Smooth muscle cell (in vitro differentiated cells): ENCODE data around the gene CELF5. TPM values are rescaled to one million over a fixed set of nuclear protein-coding genes. Genes with fewer than 3 reads are reported as not detected.

ENCODE experiments used
- DNase-seq: peaks from one replicate; lab custom pipeline; 2025; ENCODE audit not compliant: unreplicated experiment; lab: John Stamatoyannopoulos, UW
- H2AFZ ChIP-seq: fragments of 200-600 bp; sonication (generic); 2 replicates; pipeline ENCODE4 v1.6.0; 2016; ENCODE audit warnings: antibody characterized with exemption, low read depth, mild to moderate bottlenecking
- H3F3A ChIP-seq: fragments of 200-600 bp; sonication (generic); 2 replicates; pipeline ENCODE4 v1.6.0; 2017; ENCODE audit warnings: antibody characterized with exemption, low read depth
- H3K27ac ChIP-seq: fragments of 200-600 bp; sonication (generic); 2 replicates; pipeline ENCODE4 v1.5.1; 2016; ENCODE audit warnings: low read depth, mild to moderate bottlenecking
- H3K27me3 ChIP-seq: fragments of 200-600 bp; sonication (generic); 2 replicates; pipeline ENCODE4 v1.6.1; 2016; ENCODE audit warnings: low read depth, mild to moderate bottlenecking
- H3K36me3 ChIP-seq: fragments of 200-600 bp; sonication (generic); 2 replicates; pipeline ENCODE4 v1.5.1; 2016; ENCODE audit warnings: low read depth
- H3K4me1 ChIP-seq: fragments of 200-600 bp; sonication (generic); 2 replicates; pipeline ENCODE4 v1.5.1; 2016; ENCODE audit warnings: low read depth
- H3K4me2 ChIP-seq: fragments of 200-600 bp; sonication (generic); 2 replicates; pipeline ENCODE4 v1.6.0; 2016; ENCODE audit warnings: mild to moderate bottlenecking
- H3K4me3 ChIP-seq: fragments of 200-600 bp; sonication (generic); 2 replicates; pipeline ENCODE4 v1.5.1; 2016; ENCODE audit warnings: mild to moderate bottlenecking
- H3K79me2 ChIP-seq: fragments of 200-600 bp; sonication (generic); 2 replicates; pipeline ENCODE4 v1.6.0; 2016; ENCODE audit warnings: low read depth, mild to moderate bottlenecking
- H3K9ac ChIP-seq: fragments of 200-600 bp; sonication (generic); 2 replicates; pipeline ENCODE4 v1.6.0; 2016; ENCODE audit warnings: low read depth
- H3K9me3 ChIP-seq: fragments of 200-600 bp; sonication (generic); replicated peaks from 2 replicates; pipeline ENCODE4 v1.5.1; 2016; ENCODE audit warnings: low read depth
- H4K20me1 ChIP-seq: fragments of 200-600 bp; sonication (generic); 2 replicates; pipeline ENCODE4 v1.6.0; 2016; ENCODE audit warnings: low read depth
- CTCF ChIP-seq: fragments of 200-600 bp; sonication (generic); IDR thresholded peaks from 2 replicates; pipeline ENCODE4 v1.5.1; 2017; ENCODE audit warnings: borderline replicate concordance, mild to moderate bottlenecking, antibody characterized with exemption; ENCODE audit not compliant: insufficient read depth, poor library complexity, severe bottlenecking
- WGBS: methylation state at CpG from one replicate; pipeline ENCODE4 v1.1.7; 2016; ENCODE audit warnings: low lambda C conversion rate; 5-methylcytosine and 5-hydroxymethylcytosine counted together
- polyA plus RNA-seq: library from polyadenylated mRNA; unstranded; fragments of >200 nt; fragmentation: Nextera tagmentation; extraction: Ambion mirVana; gene quantifications from 2 replicates; pipeline ENCODE4 v1.2.1, GENCODE V29; 2016
- total RNA-seq: library from RNA; depleted of rRNA; stranded (reverse); fragments of >200 nt; gene quantifications from 2 replicates; pipeline ENCODE4 v1.2.3, GENCODE V29; 2014

Gene CELF5
- total and polyA plus RNA-seq, 2 experiments from 2014 or later = 0.18 TPM; not detected in 1

- no peaks in the 10 kb centered on the region for H3K4me1 ChIP-seq
- no peaks in the 10 kb centered on the region for H4K20me1 ChIP-seq
- H3K4me2 ChIP-seq = no peak overlapping the region
- no peak overlapping the region for H3K4me3 ChIP-seq
- no peak for DNase-seq
- no peaks in the 10 kb centered on the region for H3K36me3 ChIP-seq
- H3K9me3 ChIP-seq = no peaks in the 10 kb centered on the region
- no peak overlapping the region for H2AFZ ChIP-seq
- no peak overlapping the region for H3K27ac ChIP-seq
- WGBS = 88% methylated on average over 15 of the region's 15 CpGs
- H3K27me3 ChIP-seq = no peaks in the 10 kb centered on the region
- H3K79me2 ChIP-seq = no peaks in the 10 kb centered on the region
- no peaks in the 10 kb centered on the region for H3F3A ChIP-seq
- H3K9ac ChIP-seq = no peak overlapping the region
- no peak for TF ChIP-seq CTCF
Measured at GRCh38 chr19:3268326-3268725, 43.9 kb downstream of the CELF5 start.

- Histone ChIP-seq H4K20me1 (no peaks in the 10 kb centered on the region), H3K79me2 (no peaks in the 10 kb centered on the region), H3K4me1 (no peaks in the 10 kb centered on the region), H3K27me3 (no peaks in the 10 kb centered on the region), H3F3A (no peaks in the 10 kb centered on the region), H3K4me3 (no peak overlapping the region), H3K9ac (no peak overlapping the region), H3K4me2 (no peak overlapping the region), H2AFZ (no peak overlapping the region), H3K27ac (no peak overlapping the region), H3K9me3 (no peaks in the 10 kb centered on the region), H3K36me3 (no peaks in the 10 kb centered on the region)
- WGBS = 78% methylated on average over 6 of the region's 6 CpGs
- no peak for DNase-seq
- TF ChIP-seq CTCF = no peak
Measured at GRCh38 chr19:3268763-3269162, 44.3 kb downstream of the CELF5 start.

GRCh38 chr19:3269916-3270671, 45.6 kb downstream of the CELF5 start:
- H3K4me3 ChIP-seq = no peak overlapping the region
- TF ChIP-seq CTCF = no peak
- H3F3A ChIP-seq = no peaks in the 10 kb centered on the region
- no peak overlapping the region for H2AFZ ChIP-seq
- H3K27ac ChIP-seq = no peak overlapping the region
- H3K4me1 ChIP-seq = peaks cover 4% of the 10 kb centered on the region
- no peak for DNase-seq
- peaks cover 10% of the 10 kb centered on the region for H3K27me3 ChIP-seq
- no peaks in the 10 kb centered on the region for H3K9me3 ChIP-seq
- no peak overlapping the region for H3K9ac ChIP-seq
- no peaks in the 10 kb centered on the region for H3K79me2 ChIP-seq
- H3K4me2 ChIP-seq = no peak overlapping the region
- 75% methylated on average over 11 of the region's 47 CpGs for WGBS
- no peaks in the 10 kb centered on the region for H3K36me3 ChIP-seq
- no peaks in the 10 kb centered on the region for H4K20me1 ChIP-seq

- no peaks in the 10 kb centered on the region for H3K9me3 ChIP-seq
- H3K4me2 ChIP-seq = no peak overlapping the region
- 44% methylated on average over 7 of the region's 11 CpGs for WGBS
- H3K79me2 ChIP-seq = no peaks in the 10 kb centered on the region
- no peak overlapping the region for H2AFZ ChIP-seq
- H4K20me1 ChIP-seq = no peaks in the 10 kb centered on the region
- H3K4me3 ChIP-seq = no peak overlapping the region
- DNase-seq = no peak
- H3K27me3 ChIP-seq = peaks cover 14% of the 10 kb centered on the region
- H3F3A ChIP-seq = no peaks in the 10 kb centered on the region
- TF ChIP-seq CTCF = no peak
- no peak overlapping the region for H3K27ac ChIP-seq
- H3K36me3 ChIP-seq = no peaks in the 10 kb centered on the region
- H3K4me1 ChIP-seq = peaks cover 9% of the 10 kb centered on the region
- H3K9ac ChIP-seq = no peak overlapping the region
Measured at GRCh38 chr19:3270902-3271301, 46.4 kb downstream of the CELF5 start.
